IMR-90 (cell line): ENCODE measurements around the gene TSPAN16. TPM values are rescaled to one million over a fixed set of nuclear protein-coding genes. Genes with fewer than 3 reads are reported as not detected.
A peak's percentile ranks its signal among the peaks of the same experiment; 100 is the strongest.

Source experiments
- ATAC-seq: fragments of 200-7000 bp; cut with Tn5 transposase; 2 replicates; pipeline ENCODE4 v1.9.1; 2020; ENCODE audit warnings: low read depth, mild to moderate bottlenecking, moderate library complexity
- BruUV-seq: library from RNA; stranded (reverse); fragments of 400-500 nt; replicated peaks from 2 replicates; lab custom pipeline; 2021; lab: Mats Ljungman, UMichigan
- CTCF ChIA-PET: fragments of 300-600 bp; formaldehyde crosslinking; extraction: SDS; loops from one replicate; lab custom pipeline; 2021; ENCODE audit warnings: antibody characterized with exemption; lab: Yijun Ruan, JAX
- POLR2A ChIA-PET: fragments of 300-600 bp; sonication (Branson Sonifier 250); formaldehyde crosslinking; loops from one replicate; lab custom pipeline; 2022; ENCODE audit warnings: antibody characterized with exemption; ENCODE audit not compliant: unreplicated experiment; lab: Charles Lee
- DNase-seq: peaks from one replicate; pipeline ENCODE4 v3.0.0; 2013
- H2AFZ ChIP-seq: replicated peaks from 2 replicates; pipeline ENCODE3; 2013; ENCODE audit warnings: low read length, mild to moderate bottlenecking; ENCODE audit not compliant: poor library complexity
- H2AK5ac ChIP-seq: 2 replicates; pipeline ENCODE4 v1.6.1; 2013; ENCODE audit warnings: low read depth, low read length, inconsistent platforms
- H2AK9ac ChIP-seq: replicated peaks from 2 replicates; pipeline ENCODE3; 2013; ENCODE audit warnings: mild to moderate bottlenecking, low read depth, low read length, moderate library complexity; ENCODE audit not compliant: poor library complexity
- H2BK120ac ChIP-seq: 2 replicates; pipeline ENCODE4 v1.6.1; 2013; ENCODE audit warnings: low read depth, low read length, inconsistent platforms
- H2BK15ac ChIP-seq: 3 replicates; pipeline ENCODE4 v1.6.1; 2013; ENCODE audit warnings: low read depth, low read length, inconsistent platforms
- H2BK20ac ChIP-seq: 2 replicates; pipeline ENCODE4 v1.6.1; 2013; ENCODE audit warnings: low read depth, mild to moderate bottlenecking, inconsistent platforms, low read length, moderate library complexity
- H2BK5ac ChIP-seq: 2 replicates; pipeline ENCODE4 v1.6.1; 2013; ENCODE audit warnings: mild to moderate bottlenecking, low read depth, low read length, inconsistent platforms; ENCODE audit not compliant: poor library complexity, severe bottlenecking
- H3K14ac ChIP-seq: replicated peaks from 2 replicates; pipeline ENCODE4 v1.6.1; 2013; ENCODE audit warnings: low read depth, low read length, inconsistent platforms
- H3K18ac ChIP-seq: 2 replicates; pipeline ENCODE4 v1.6.1; 2013; ENCODE audit warnings: low read depth, low read length, control low read depth
- H3K23ac ChIP-seq: 2 replicates; pipeline ENCODE4 v1.6.1; 2013; ENCODE audit warnings: low read depth, low read length, inconsistent platforms
- H3K27ac ChIP-seq: 2 replicates; pipeline ENCODE4 v1.5.1; 2013; ENCODE audit warnings: mild to moderate bottlenecking, control low read depth, low read length; ENCODE audit not compliant: insufficient read depth
- H3K27me3 ChIP-seq: 2 replicates; pipeline ENCODE4 v1.6.1; 2013; ENCODE audit warnings: low read length; ENCODE audit not compliant: control insufficient read depth, insufficient read depth
- H3K36me3 ChIP-seq: 2 replicates; pipeline ENCODE4 v1.6.1; 2013; ENCODE audit warnings: low read length, mixed read lengths; ENCODE audit not compliant: control insufficient read depth, insufficient read depth
- H3K4ac ChIP-seq: 2 replicates; pipeline ENCODE4 v1.6.1; 2013; ENCODE audit warnings: low read depth, low read length, inconsistent platforms
- H3K4me1 ChIP-seq: 2 replicates; pipeline ENCODE4 v1.6.1; 2013; ENCODE audit warnings: low read length, mixed read lengths; ENCODE audit not compliant: control insufficient read depth, insufficient read depth
- H3K4me2 ChIP-seq: 2 replicates; pipeline ENCODE4 v1.6.1; 2013; ENCODE audit warnings: low read depth, mild to moderate bottlenecking, control low read depth, low read length, moderate library complexity
- H3K4me3 ChIP-seq: 2 replicates; pipeline ENCODE4 v1.5.1; 2013; ENCODE audit warnings: low read depth, mild to moderate bottlenecking, control low read depth, low read length, moderate library complexity; ENCODE audit not compliant: insufficient read depth
- H3K56ac ChIP-seq: 2 replicates; pipeline ENCODE4 v1.6.1; 2013; ENCODE audit warnings: low read length, inconsistent platforms; ENCODE audit not compliant: insufficient read depth; ENCODE audit errors: extremely low read depth
- H3K79me1 ChIP-seq, 2 experiments: 2 replicates each; pipeline ENCODE4 v1.6.1; 2013; ENCODE audit warnings: low read length in 2 of 2, inconsistent platforms in 1 of 2, low read depth in 1 of 2
- H3K9ac ChIP-seq: 2 replicates; pipeline ENCODE4 v1.6.1; 2013; ENCODE audit warnings: low read depth, low read length, control low read depth
- H3K9me1 ChIP-seq: 2 replicates; pipeline ENCODE4 v1.6.1; 2013; ENCODE audit warnings: low read length, inconsistent platforms; ENCODE audit not compliant: insufficient read depth
- H3K9me3 ChIP-seq: 2 replicates; pipeline ENCODE4 v1.6.1; 2013; ENCODE audit warnings: low read length; ENCODE audit not compliant: control insufficient read depth, insufficient read depth
- H4K20me1 ChIP-seq: 2 replicates; pipeline ENCODE4 v1.6.1; 2013; ENCODE audit warnings: low read length, inconsistent platforms; ENCODE audit not compliant: insufficient read depth
- H4K5ac ChIP-seq: 2 replicates; pipeline ENCODE4 v1.6.1; 2013; ENCODE audit warnings: mild to moderate bottlenecking, low read depth, low read length, control low read depth
- H4K8ac ChIP-seq, 2 experiments: 2 replicates each; pipeline ENCODE4 v1.6.1; 2013; ENCODE audit warnings: low read depth in 2 of 2, low read length in 2 of 2, control low read depth in 1 of 2, inconsistent platforms in 1 of 2
- H4K91ac ChIP-seq: 2 replicates; pipeline ENCODE4 v1.6.1; 2013; ENCODE audit warnings: low read depth, low read length, inconsistent platforms; ENCODE audit not compliant: insufficient read depth
- BHLHE40 ChIP-seq: fragments of 150-350 bp; IDR thresholded peaks from 2 replicates; pipeline ENCODE4 v1.6.1; 2016; ENCODE audit warnings: mild to moderate bottlenecking, low read depth, low read length
- CEBPB ChIP-seq: IDR thresholded peaks from 2 replicates; pipeline ENCODE4 v1.6.1; 2012; ENCODE audit warnings: low read depth, low read length, improper control_type of control experiment
- CHD1 ChIP-seq: IDR thresholded peaks from 2 replicates; pipeline ENCODE4 v1.6.1; 2012; ENCODE audit warnings: low read depth, low read length, improper control_type of control experiment
- FOS ChIP-seq: fragments of 150-350 bp; IDR thresholded peaks from 2 replicates; pipeline ENCODE4 v1.6.1; 2016; ENCODE audit warnings: low read depth, low read length
- MAFK ChIP-seq: IDR thresholded peaks from 2 replicates; pipeline ENCODE4 v1.6.1; 2012; ENCODE audit warnings: low read depth, low read length, improper control_type of control experiment
- MAZ ChIP-seq: IDR thresholded peaks from 2 replicates; pipeline ENCODE4 v1.6.1; 2012; ENCODE audit warnings: low read depth, mild to moderate bottlenecking, low read length, improper control_type of control experiment, moderate library complexity, borderline replicate concordance
- MXI1 ChIP-seq: IDR thresholded peaks from 2 replicates; pipeline ENCODE4 v1.6.1; 2012; ENCODE audit warnings: low read depth, mild to moderate bottlenecking, low read length, moderate library complexity, borderline replicate concordance
- NFE2L2 ChIP-seq: fragments of 150-350 bp; IDR thresholded peaks from 2 replicates; pipeline ENCODE4 v1.6.1; 2016; ENCODE audit warnings: low read depth, mild to moderate bottlenecking, low read length
- POLR2A ChIP-seq: IDR thresholded peaks from 2 replicates; pipeline ENCODE4 v1.6.1; 2012; ENCODE audit warnings: mild to moderate bottlenecking, low read depth, low read length
- RAD21 ChIP-seq: IDR thresholded peaks from 2 replicates; pipeline ENCODE4 v1.6.1; 2012; ENCODE audit warnings: low read length, improper control_type of control experiment
- RCOR1 ChIP-seq: IDR thresholded peaks from 2 replicates; pipeline ENCODE4 v1.6.1; 2012; ENCODE audit warnings: mild to moderate bottlenecking, low read length, improper control_type of control experiment; ENCODE audit not compliant: insufficient replicate concordance
- SMC3 ChIP-seq: fragments of 150-350 bp; IDR thresholded peaks from 2 replicates; pipeline ENCODE4 v1.6.1; 2016; ENCODE audit warnings: low read depth, mild to moderate bottlenecking, antibody characterized with exemption, low read length, moderate library complexity
- WGBS, 2 experiments: methylation state at CpG; one replicate each; pipeline versions ENCODE4 v1.1.5 to v1.1.7; 2013; ENCODE audit warnings: missing lambda C conversion rate in 2 of 2; ENCODE audit not compliant: insufficient read length in 1 of 2; ENCODE audit errors: extremely low coverage in 2 of 2; 5-methylcytosine and 5-hydroxymethylcytosine counted together
- dilution Hi-C: fragments of 300-500 bp; cut with HindIII; formaldehyde crosslinking; loops from one replicate; pipeline ENCODE4 v1.14.3; 2018; ENCODE audit warnings: low sequenced_read_pairs; ENCODE audit not compliant: unreplicated experiment
- in situ Hi-C: fragments of 300-500 bp; cut with MboI; formaldehyde crosslinking; loops from 3 replicates; pipeline ENCODE4 v1.14.3; 2019; ENCODE audit warnings: low sequenced_read_pairs, inconsistent platforms, mixed read lengths
- intact Hi-C: fragments of 100-400 bp; cut with micrococcal nuclease; formaldehyde crosslinking; loops from 2 replicates; pipeline ENCODE4 v1.10.0; 2022
- polyA plus RNA-seq, 3 experiments: library from polyadenylated mRNA; depleted of rRNA; stranded (reverse); fragments of >200 nt; gene quantifications; 2 replicates each; pipeline ENCODE4 v1.2.3, GENCODE V29; 2012; ENCODE audit warnings: low replicate concordance in 1 of 3
- total RNA-seq: library from RNA; depleted of rRNA; stranded (reverse); fragments of >200 nt; gene quantifications from 2 replicates; pipeline ENCODE4 v1.2.3, GENCODE V29; 2012
- TF ChIP-seq, protein P1 (sequence below): fragments of 150-350 bp; IDR thresholded peaks from 2 replicates; pipeline ENCODE4 v1.6.1; 2017; ENCODE audit warnings: mild to moderate bottlenecking, antibody characterized with exemption, low read length, low read depth
- TF ChIP-seq, protein P2 (sequence below): fragments of 150-350 bp; IDR thresholded peaks from 2 replicates; pipeline ENCODE4 v1.6.1; 2016; ENCODE audit warnings: low read depth, mild to moderate bottlenecking, low read length, moderate library complexity, borderline replicate concordance
- TF ChIP-seq, protein P3 (sequence below): conservative IDR thresholded peaks from 2 replicates; pipeline ENCODE4 v1.5.1; 2012; ENCODE audit warnings: mild to moderate bottlenecking, low read depth, low read length, improper control_type of control experiment

The TSPAN16 gene
- total and polyA plus RNA-seq, 2 of the 4 experiments (the other 2 are of a cell fraction), result not detected

DNA sequence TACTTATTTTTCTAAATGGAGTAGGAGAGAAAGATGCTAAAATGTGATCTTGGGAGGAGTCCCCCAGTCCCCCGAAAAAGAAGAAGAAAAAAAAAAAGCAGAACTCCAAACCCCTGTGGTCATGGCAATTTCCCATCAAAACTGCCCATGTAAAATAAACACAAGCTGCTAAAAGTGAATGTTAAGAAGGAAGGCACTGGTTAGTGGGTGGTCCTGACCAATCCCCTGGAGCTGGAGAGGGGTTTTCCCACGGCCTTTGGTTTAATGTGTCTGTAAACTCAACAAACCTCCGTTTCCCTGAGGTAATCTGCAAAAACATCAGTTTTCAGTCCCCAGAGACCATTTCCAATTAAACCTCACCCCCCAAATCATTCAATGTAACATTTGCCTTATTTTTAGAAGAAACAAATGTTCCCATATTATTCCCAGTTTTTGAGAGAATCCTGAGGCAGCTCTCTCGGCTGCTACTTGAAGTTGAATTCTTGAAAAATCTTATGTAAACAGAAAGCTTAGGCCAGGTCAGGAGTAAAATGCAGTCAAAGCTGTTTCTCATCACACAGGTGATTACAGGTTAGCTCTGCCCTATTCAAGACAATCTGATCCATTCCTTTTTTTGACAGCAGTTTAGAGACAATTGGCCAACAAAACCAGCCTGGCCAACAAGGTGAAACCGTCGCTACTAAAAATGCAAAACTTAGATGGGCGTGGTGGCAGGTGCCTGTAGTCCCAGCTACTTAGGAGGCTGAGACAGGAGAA is 26.5 kb downstream of the TSPAN16 start:
- intact Hi-C loops (no loop called here), dilution Hi-C loops (no loop called here), in situ Hi-C loops (no loop called here)
- Histone ChIP-seq H2AK5ac (0 out of 2 replicates have a peak overlapping the region, but pooled peaks have one; percentile 15), H3K18ac (no peak overlapping the region), H3K36me3 (peaks cover 7% of the 10 kb centered on the region; the same call in 1 of the 2 replicates), H3K23ac (no peak overlapping the region), H4K20me1 (no peaks in the 10 kb centered on the region), H3K9ac (no peak overlapping the region), H3K4ac (no peak overlapping the region), H2AFZ (no peak overlapping the region), H2BK120ac (no peak overlapping the region), H3K4me2 (no peak overlapping the region), H3K56ac (no peak overlapping the region), H2AK9ac (no peak overlapping the region), H3K4me3 (no peak overlapping the region), H3K9me3 (no peaks in the 10 kb centered on the region), H2BK15ac (no peak overlapping the region), H2BK20ac (no peak overlapping the region), H3K9me1 (peaks cover 10% of the 10 kb centered on the region), H4K8ac (no peak overlapping the region), H3K27me3 (no peaks in the 10 kb centered on the region), H3K79me1 (no peaks in the 10 kb centered on the region), H3K14ac (0 out of 2 replicates have a peak overlapping the region, but pooled peaks have one; percentile 28), H3K4me1 (peaks cover 12% of the 10 kb centered on the region), H4K91ac (no peak overlapping the region), H3K27ac (no peak overlapping the region), H4K5ac (no peak overlapping the region), H2BK5ac (no peak overlapping the region)
- POLR2A ChIA-PET, result no interaction called here
- CTCF ChIA-PET, result no interaction called here
- BruUV-seq, result TSS peak; percentile 46
- ATAC-seq (no peak), DNase-seq (peak; percentile 37)
- no CpG with 5 or more reads among the region's 7 CpGs for WGBS, 2 experiments
- TF ChIP-seq BHLHE40 (no peak), CHD1 (no peak), MXI1 (no peak), FOS (no peak), POLR2A (no peak), CEBPB (no peak), RAD21 (no peak), NFE2L2 (no peak), MAFK (no peak), RCOR1 (no peak), MAZ (no peak), SMC3 (no peak)
- TF ChIP-seq, protein P1, sequence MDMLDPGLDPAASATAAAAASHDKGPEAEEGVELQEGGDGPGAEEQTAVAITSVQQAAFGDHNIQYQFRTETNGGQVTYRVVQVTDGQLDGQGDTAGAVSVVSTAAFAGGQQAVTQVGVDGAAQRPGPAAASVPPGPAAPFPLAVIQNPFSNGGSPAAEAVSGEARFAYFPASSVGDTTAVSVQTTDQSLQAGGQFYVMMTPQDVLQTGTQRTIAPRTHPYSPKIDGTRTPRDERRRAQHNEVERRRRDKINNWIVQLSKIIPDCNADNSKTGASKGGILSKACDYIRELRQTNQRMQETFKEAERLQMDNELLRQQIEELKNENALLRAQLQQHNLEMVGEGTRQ, result no peak
- TF ChIP-seq, protein P2, sequence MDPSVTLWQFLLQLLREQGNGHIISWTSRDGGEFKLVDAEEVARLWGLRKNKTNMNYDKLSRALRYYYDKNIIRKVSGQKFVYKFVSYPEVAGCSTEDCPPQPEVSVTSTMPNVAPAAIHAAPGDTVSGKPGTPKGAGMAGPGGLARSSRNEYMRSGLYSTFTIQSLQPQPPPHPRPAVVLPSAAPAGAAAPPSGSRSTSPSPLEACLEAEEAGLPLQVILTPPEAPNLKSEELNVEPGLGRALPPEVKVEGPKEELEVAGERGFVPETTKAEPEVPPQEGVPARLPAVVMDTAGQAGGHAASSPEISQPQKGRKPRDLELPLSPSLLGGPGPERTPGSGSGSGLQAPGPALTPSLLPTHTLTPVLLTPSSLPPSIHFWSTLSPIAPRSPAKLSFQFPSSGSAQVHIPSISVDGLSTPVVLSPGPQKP, result no peak
- TF ChIP-seq, protein P3, sequence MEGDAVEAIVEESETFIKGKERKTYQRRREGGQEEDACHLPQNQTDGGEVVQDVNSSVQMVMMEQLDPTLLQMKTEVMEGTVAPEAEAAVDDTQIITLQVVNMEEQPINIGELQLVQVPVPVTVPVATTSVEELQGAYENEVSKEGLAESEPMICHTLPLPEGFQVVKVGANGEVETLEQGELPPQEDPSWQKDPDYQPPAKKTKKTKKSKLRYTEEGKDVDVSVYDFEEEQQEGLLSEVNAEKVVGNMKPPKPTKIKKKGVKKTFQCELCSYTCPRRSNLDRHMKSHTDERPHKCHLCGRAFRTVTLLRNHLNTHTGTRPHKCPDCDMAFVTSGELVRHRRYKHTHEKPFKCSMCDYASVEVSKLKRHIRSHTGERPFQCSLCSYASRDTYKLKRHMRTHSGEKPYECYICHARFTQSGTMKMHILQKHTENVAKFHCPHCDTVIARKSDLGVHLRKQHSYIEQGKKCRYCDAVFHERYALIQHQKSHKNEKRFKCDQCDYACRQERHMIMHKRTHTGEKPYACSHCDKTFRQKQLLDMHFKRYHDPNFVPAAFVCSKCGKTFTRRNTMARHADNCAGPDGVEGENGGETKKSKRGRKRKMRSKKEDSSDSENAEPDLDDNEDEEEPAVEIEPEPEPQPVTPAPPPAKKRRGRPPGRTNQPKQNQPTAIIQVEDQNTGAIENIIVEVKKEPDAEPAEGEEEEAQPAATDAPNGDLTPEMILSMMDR, result no peak
